HT-29 (cell line): ENCODE data around the gene B4GALNT3. TPM values are rescaled to one million over a fixed set of nuclear protein-coding genes. Genes with fewer than 3 reads are reported as not detected.
"Not testable (repeated sequence)": the region's sequence is repeated elsewhere in the genome, so short reads cannot be mapped to it uniquely, and the experiment has no call there.

ENCODE experiments used
- DNase-seq: peaks from one replicate; pipeline ENCODE4 v3.0.0-alpha.2; 2015; ENCODE audit warnings: low spot score
- total RNA-seq: library from RNA; depleted of rRNA; stranded (reverse); fragments of >200 nt; shearing (Covaris generic); gene quantifications from 2 replicates; pipeline ENCODE4 v1.2.3, GENCODE V29; 2014; rRNA removed

The B4GALNT3 gene
- total RNA-seq, result 25.5 and 30.8 TPM in 2 replicates

DNA sequence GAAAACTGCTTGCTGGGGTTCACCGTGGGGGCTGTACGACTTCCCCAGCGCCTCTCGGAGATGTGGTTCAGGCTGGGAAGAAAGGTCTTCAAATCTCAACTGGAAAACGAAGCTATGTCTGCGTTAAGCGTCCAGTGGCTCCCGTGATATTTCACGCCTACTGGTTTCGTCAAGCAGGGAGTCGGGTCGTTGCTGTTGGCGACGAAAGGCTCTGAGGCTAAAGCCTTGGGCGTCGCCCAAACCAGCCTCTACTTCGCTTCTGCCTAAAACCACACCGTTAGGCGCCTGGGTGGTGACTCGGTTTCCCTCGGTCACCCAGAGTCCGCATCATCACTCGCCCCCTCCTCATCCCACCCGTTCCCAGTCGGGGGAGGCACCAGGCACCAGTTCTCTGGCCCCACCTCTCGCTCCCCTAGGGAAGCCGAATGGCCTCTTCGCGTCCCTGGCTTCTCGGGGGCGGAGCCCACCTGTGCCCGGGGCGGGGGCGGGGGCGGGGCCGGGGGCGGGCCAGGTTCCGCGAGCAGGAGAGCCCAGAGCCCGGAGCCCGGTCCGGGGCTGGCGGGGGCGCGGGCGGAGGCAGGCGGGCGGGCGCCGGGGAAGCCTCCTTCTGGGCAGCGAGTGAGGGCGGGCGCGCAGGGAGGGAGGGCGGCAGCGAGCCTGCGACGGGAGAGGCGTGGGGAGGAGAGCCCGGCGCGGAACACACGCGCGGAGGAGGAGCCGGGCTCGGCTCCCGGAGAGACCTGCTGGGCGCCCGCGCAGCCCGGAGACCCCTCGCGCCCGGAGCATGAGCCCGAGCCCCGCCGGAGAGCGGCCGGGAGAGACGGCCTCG is at the start of gene B4GALNT3:
B4GALNT3 (plus strand) TSS at position 510 of the 829 bp plus-strand sequence. CDS start 438 bp downstream, outside the sequence.
- peak; percentile 70 for DNase-seq

DNA sequence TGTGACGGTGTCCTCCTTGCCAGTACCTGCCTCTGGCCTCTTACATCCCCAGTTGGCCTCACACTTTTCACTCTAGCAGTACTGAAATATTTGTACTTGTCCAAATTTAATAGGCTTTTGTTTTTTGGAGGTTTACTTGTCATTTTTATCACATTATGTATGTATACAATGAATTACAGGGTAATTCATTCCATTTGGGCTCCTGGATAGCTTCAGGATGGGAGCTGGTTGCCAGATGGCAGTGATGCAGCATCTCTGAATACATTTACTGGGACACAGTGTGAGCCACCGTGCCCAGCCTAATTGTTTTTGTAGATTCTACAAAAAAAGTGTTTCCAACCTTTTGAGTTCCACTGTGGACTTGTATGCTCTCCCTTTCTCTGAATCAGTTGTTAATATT is 44.9 kb upstream of the B4GALNT3 start:
- no peak for DNase-seq

DNA sequence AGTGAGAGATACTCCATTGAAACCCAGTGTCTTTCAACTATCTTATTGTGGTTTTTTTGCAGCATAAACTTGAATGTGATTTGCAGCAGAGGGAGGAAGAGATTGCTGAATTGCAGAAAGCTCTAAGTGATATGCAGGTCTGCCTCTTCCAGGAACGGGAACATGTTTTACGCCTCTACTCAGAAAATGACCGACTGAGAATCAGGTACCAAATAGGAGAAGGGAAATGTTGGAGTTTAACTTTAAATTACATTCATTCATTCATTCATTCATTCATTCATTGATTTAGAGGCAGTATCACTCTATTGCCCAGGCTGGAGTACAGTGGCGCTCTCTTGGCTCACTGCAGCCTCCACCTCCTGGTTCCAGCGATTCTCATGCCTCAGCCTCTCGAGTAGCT is 41.3 kb upstream of the B4GALNT3 start:
- no peak for DNase-seq

GRCh38 chr12:422526-422925 is 37.2 kb upstream of the B4GALNT3 start:
- no peak for DNase-seq

DNA sequence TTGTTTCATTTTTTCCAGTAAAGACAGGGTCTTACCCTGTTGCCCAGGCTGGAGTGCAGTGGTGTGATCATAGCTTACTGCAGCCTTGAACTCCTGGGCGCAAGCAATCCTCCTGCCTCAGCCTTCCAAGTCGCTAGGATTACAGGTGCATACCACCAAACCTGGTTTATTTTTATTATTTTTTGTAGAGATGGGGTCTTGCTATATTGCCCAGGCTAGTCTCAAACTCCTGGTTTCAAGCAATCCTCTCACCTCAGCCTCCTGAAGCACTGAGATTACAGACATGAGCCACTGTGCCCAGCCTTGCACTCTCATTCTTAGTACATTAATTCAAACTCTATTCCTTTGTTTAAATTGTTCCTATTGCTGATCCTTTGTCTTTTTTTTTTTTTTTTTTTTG is 24.0 kb upstream of the B4GALNT3 start:
- DNase-seq, result not testable (repeated sequence)

DNA sequence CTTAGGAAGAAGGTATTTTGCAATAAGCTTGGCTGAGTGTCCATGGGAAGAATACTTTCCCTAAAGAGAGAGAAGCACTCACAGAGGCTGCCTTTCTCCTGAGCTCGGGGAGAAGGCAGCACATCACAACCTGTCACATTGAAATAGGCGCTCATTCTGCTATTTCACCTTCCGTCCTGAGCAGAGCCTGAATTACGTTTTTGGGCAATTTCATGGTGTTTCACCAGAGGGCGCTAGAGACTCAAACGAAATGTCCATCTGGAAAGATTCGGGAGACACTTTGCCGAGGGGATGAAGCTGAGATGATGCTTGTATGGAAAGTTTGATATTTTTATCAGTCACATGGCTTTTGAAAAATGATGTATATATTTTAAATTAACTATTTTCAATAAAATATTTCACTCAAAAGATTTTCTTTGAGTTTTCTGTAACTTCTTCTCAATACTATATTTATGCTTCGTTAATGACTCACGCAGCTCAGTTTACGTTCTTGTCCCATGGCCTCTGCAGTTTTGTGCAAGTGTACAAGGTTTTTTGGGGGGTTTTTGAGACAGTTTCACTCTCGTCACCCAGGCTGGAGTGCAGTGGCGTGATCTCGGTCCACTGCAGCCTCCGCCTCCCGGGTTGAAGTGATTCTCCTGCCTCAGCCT is 17.4 kb upstream of the B4GALNT3 start:
- peak; percentile 65 for DNase-seq

DNA sequence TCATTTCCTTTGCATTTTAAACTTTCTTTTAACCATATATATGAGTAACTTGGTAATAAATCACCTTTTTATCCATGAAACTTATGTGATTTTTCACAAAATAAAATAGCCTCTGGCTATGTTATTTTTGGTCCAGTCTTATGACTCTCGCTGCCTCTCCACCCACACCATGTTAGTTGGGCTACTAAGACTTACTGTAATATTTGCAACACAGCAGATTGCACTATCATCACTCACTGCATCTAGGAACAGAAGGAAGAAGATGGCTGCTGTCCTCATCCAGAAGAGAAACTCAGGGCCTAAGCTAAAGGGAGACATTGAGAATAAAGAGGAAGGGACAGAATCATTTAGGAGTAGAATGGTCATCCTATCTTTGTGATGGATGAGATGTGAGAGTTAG is 12.6 kb upstream of the B4GALNT3 start:
- no peak for DNase-seq

- DNase-seq, result no peak
Measured at GRCh38 chr12:449203-449602, 10.5 kb upstream of the B4GALNT3 start.

DNA sequence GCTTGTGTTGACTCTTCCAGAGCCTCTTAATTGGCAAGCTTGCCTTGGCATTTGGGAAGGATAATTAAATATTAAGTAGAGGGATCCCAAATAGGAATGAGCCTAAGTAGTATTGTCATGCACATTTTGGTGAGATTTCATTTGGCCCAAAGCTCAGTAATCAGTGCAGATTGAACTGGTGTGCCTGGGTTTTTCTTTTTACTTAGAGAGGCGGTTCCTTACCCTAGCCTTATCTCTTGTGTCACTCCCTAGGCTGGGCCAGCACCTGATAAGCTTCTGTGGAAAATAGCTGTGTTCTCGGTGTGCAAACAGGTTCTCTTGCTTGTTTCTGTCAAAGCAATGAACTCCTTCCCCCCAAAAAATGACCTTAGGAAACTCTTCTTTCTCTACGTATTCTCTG is 9.3 kb upstream of the B4GALNT3 start:
- DNase-seq, result no peak

DNA sequence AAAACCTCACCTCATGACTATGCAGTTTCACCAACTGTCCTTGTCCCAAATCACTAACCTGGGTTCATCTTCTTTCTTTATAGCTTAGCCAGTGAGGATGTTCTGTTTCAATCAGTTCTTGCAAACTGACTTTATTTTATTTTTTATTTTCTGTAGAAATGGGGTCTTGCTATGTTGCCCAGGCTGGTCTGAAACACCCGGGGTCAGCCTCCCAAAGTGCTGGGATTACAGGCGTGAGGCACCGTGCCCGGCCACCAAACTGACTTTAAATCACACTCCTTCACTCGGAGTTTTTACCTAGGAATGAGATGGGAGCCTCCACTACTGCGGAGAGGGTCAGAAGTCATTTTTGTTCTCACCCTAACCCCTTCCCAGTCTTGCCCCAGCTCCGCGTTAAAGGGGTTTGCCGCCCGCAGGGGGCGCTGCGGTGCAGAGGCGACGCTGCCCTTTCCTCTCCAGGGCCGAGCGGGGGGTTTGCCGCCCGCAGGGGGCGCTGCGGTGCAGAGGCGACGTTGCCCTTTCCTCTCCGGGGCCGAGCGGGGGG is 7.0 kb upstream of the B4GALNT3 start:
- no peak for DNase-seq

DNA sequence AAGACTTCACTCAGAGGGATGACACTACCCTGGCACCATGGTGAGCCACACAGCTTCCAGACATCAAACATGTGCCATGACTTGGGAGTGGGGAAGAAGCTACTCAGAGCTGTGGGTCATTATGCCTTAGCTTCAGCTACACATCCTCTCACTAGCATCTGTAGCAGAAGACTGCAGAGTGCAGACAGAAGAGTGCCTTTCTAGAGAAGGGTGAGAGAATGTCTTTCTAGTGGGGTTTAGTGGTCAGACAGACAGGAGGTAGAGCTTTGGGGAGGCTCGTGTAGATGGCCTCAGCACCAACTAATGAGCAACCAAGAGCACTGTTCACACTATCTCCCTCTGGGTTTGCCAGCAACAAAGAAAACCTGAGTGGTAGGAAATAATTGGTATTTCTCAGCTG is 4.9 kb upstream of the B4GALNT3 start:
- DNase-seq, result no peak

- no peak for DNase-seq
Measured at GRCh38 chr12:455821-456220, 3.9 kb upstream of the B4GALNT3 start.

DNA sequence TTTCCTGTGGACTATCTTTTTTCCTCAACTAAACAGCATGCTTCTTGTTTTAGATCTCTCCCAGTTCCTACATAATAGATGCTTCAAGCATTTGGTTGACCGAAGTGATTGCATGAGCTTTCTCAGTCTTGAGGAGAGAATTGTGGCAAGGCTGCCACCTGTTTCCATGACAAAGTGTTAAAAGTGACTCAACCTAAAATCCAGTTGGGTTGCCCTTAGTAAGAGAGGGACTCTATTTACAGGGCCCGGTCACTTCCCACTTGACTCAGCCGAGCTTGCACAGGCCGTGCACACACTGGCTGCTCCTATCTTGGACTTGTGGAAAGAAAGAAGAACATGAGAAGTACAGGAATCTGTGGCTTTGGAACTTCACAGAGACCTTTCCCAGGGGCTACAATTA is 2.1 kb upstream of the B4GALNT3 start:
- DNase-seq, result no peak

GRCh38 chr12:459050-459429 is 699 bp upstream of the B4GALNT3 start:
- no peak for DNase-seq

DNA sequence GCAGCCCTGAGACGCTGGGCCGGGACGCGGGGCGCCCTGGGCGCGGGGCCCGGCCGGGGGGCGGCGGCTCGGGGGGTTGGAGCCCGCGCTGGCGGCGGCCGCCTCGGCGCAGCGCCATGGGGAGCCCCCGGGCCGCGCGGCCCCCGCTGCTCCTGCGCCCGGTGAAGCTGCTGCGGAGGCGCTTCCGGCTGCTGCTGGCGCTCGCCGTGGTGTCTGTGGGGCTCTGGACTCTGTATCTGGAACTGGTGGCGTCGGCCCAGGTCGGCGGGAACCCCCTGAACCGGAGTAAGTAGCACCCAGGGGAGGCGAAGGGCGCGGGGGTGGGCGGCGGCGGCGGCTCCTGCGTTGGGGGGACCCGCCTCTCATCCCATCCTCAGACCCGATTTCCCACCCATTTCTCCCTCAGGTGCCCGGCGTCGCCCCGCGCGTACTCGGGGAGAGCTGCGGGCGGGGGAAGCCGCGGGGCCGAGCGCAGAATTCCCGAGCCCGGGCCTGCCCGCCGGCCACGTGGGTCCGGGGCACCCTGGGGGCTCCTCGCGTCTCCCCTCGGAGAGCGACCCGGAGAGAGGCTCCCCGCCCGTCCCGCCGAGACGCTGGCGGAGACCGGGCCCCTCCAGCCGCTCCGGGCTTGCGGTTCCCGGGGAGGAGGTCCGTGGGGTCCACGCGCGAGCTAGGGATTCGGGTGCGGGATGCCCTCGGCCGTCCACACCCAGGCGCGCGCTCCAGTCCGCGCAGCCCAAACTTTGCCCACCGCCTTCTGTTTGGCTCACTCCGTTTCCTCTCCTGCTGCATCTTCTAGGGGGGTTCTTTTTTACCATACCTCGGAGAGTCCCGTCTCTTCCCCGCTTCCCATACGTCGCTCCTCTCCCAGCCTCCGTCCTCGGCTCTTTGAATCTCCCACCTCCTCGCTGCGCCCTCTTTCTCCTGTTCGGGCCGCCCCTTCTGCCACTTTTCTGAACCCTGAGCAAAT is 807 bp downstream of the B4GALNT3 start:
- peak; percentile 12 for DNase-seq

- peak; percentile 28 for DNase-seq
Measured at GRCh38 chr12:461425-461824, 1.7 kb downstream of the B4GALNT3 start.

- DNase-seq, result peak; percentile 87
Measured at GRCh38 chr12:462936-463705, 3.4 kb downstream of the B4GALNT3 start.

DNA sequence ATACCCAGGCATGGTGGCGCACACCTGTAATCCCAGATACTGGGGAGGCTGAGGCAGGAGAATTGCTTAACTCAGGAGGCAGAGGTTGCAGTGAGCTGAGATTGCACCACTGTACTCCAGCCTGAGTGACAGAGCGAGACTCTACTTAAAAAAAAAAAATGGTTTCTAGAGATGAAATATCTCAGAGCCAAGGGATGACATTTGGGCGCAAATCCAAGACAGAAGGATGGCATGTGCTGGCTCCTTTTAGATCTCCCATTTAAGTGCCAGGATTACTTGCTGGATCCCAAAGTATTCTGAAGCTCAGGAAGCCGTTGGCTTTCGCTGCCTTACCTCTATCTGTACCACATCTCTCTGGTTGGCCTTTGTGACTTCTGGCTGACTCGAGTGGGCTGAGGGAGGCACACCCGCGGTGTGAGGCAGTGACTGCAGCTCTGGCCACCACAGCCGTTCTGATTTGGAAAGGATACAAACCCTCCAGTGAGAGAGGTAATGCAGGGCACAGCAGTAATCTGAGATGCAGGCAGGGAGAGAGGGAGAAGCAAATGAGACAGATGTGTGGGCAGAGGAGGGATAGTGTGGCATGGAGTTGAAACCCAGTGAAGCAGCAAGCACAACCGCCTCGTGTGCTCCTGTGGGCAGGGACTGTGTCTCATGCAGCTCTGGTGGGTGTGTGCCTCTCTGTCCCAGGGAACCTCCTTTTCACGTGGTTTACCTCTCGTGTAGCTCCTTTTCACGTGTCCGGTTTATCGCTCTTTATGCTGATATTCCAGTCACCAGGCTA is 4.9 kb downstream of the B4GALNT3 start:
- no peak for DNase-seq

- no peak for DNase-seq
Measured at GRCh38 chr12:466039-466438, 6.3 kb downstream of the B4GALNT3 start.

- DNase-seq, result no peak
Measured at GRCh38 chr12:466762-467161, 7.0 kb downstream of the B4GALNT3 start.
